Type B pancreatic cell (in vitro differentiated cells): ENCODE measurements around the gene TMEM250. TPM values are rescaled to one million over a fixed set of nuclear protein-coding genes. Genes with fewer than 3 reads are reported as not detected.
"Not testable (repeated sequence)": the region's sequence is repeated elsewhere in the genome, so short reads cannot be mapped to it uniquely, and the experiment has no call there.

ENCODE experiments used
- DNase-seq: peaks from one replicate; pipeline ENCODE4 v3.0.0; 2021; ENCODE audit warnings: mixed read lengths; ENCODE audit not compliant: unreplicated experiment; ENCODE audit errors: extremely low spot score
- H3K27ac Mint-ChIP-seq: 2 replicates; pipeline ENCODE4 v1.8.0; 2021; ENCODE audit warnings: mild to moderate bottlenecking, mixed read lengths
- H3K27me3 Mint-ChIP-seq: 2 replicates; pipeline ENCODE4 v1.8.0; 2021; ENCODE audit warnings: mixed read lengths
- H3K36me3 Mint-ChIP-seq: 2 replicates; pipeline ENCODE4 v1.8.0; 2021; ENCODE audit warnings: mixed read lengths
- H3K4me1 Mint-ChIP-seq: one replicate; pipeline ENCODE4 v1.8.0; 2021; ENCODE audit warnings: mixed read lengths; ENCODE audit not compliant: unreplicated experiment
- H3K4me3 Mint-ChIP-seq: 2 replicates; pipeline ENCODE4 v1.8.0; 2021; ENCODE audit warnings: mild to moderate bottlenecking, mixed read lengths
- H3K9me3 Mint-ChIP-seq: 2 replicates; pipeline ENCODE4 v1.8.0; 2021; ENCODE audit warnings: mixed read lengths
- CTCF ChIP-seq: fragments of 200-600 bp; sonication (generic); conservative IDR thresholded peaks from 2 replicates; pipeline ENCODE4 v1.5.0; 2021; ENCODE audit warnings: antibody characterized with exemption, mild to moderate bottlenecking
- total RNA-seq: library from RNA; stranded (reverse); gene quantifications from 2 replicates; pipeline ENCODE4 v1.2.1, GENCODE V29; 2021; ENCODE audit warnings: low replicate concordance

The TMEM250 gene
- total RNA-seq, 1 donor from 2014 or later, result 37.9 TPM

GRCh38 chr9:136152931-136153330 is 34.3 kb upstream of the TMEM250 start:
- Mint-ChIP-seq H3K27me3 (peaks cover 29% of the 10 kb centered on the region), H3K9me3 (no peaks in the 10 kb centered on the region), H3K36me3 (no peaks in the 10 kb centered on the region), H3K27ac (no peak overlapping the region), H3K4me1 (peaks cover 18% of the 10 kb centered on the region), H3K4me3 (no peak overlapping the region)
- DNase-seq, result no peak
- no peak for TF ChIP-seq CTCF

- no peaks in the 10 kb centered on the region for H3K9me3 Mint-ChIP-seq
- no peak overlapping the region for H3K4me3 Mint-ChIP-seq
Measured at GRCh38 chr9:136152543-136152866, 33.8 kb upstream of the TMEM250 start.

DNA sequence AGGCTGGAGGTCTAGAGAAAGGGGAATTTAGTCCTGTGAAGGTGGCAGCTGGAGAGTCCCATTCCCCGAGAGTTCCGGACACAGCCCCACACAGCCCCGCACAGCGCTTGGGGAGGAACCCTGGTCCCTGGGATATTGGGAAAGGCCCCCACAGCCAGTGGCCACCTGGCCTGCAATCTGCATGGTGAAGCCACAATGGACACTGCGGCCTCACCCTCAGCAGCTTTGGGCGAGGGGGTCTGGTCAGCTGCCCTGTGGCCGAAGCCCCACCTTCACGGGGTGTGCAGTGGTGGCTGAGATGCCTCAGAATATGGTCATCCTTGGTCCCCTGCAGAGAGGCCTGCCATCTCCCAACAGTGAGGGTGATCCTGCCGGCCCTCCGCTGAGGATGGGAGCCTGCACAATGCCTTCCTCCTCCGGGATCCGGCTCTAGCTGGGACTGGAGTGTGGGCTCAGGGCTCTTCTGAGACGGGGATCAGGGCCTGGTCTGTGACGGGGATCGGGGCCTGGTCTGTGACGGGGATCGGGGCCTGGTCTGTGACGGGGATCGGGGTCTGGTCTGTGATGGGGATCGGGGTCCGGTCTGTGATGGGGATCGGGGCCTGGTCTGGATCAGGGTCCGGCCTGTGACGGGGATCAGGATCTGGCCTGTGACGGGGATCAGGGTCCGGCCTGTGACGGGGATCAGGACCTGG is 33.3 kb upstream of the TMEM250 start:
- Mint-ChIP-seq H3K4me1 (peaks cover 14% of the 10 kb centered on the region), H3K27ac (no peak overlapping the region), H3K27me3 (peaks cover 24% of the 10 kb centered on the region), H3K36me3 (no peaks in the 10 kb centered on the region), H3K4me3 (no peak overlapping the region), H3K9me3 (no peaks in the 10 kb centered on the region)
- DNase-seq, result no peak
- TF ChIP-seq CTCF, result no peak

More at GRCh38 chr9:136152543-136152866, 33.8 kb upstream of the TMEM250 start:
- DNase-seq, result no peak
- Mint-ChIP-seq H3K27ac (no peak overlapping the region), H3K36me3 (no peaks in the 10 kb centered on the region), H3K27me3 (peaks cover 27% of the 10 kb centered on the region), H3K4me1 (peaks cover 16% of the 10 kb centered on the region)
- TF ChIP-seq CTCF, result no peak

GRCh38 chr9:136151214-136151804 is 32.6 kb upstream of the TMEM250 start:
- Mint-ChIP-seq H3K9me3 (no peaks in the 10 kb centered on the region), H3K36me3 (no peaks in the 10 kb centered on the region), H3K4me1 (peaks cover 8% of the 10 kb centered on the region), H3K4me3 (no peak overlapping the region), H3K27me3 (peaks cover 21% of the 10 kb centered on the region), H3K27ac (no peak overlapping the region)
- TF ChIP-seq CTCF, result no peak
- no peak for DNase-seq

DNA sequence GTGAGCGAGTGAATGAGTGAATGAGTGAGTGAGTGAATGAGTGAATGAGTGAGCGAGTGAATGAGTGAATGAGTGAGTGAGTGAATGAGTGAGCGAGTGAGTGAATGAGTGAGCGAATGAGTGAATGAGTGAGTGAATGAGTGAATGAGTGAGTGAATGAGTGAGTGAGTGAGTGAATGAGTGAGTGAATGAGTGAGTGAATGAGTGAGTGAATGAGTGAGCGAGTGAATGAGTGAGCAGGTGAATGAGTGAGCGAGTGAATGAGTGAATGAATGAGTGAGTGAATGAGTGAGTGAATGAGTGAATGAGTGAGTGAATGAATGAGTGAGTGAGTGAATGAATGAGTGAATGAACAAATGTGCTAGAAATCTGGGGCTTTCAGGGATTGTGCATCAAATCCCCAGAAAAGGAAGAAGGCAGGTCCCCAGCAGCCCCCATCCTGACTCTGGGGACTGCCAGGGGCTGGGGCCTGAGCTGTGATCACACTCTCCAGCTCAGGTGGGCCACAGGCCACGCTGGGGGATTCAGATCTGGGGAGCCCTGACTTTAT is 32.1 kb upstream of the TMEM250 start:
- DNase-seq, H3K36me3 Mint-ChIP-seq, H3K4me3 Mint-ChIP-seq, H3K9me3 Mint-ChIP-seq, H3K27ac Mint-ChIP-seq, H3K4me1 Mint-ChIP-seq: not testable (repeated sequence)
- peaks cover 17% of the 10 kb centered on the region for H3K27me3 Mint-ChIP-seq

GRCh38 chr9:136149853-136150252 is 31.2 kb upstream of the TMEM250 start:
- no peak overlapping the region for H3K27ac Mint-ChIP-seq
- H3K27me3 Mint-ChIP-seq, result peaks cover 9% of the 10 kb centered on the region
- no peaks in the 10 kb centered on the region for H3K9me3 Mint-ChIP-seq
- peaks cover 8% of the 10 kb centered on the region for H3K4me1 Mint-ChIP-seq
- no peak for DNase-seq
- no peaks in the 10 kb centered on the region for H3K36me3 Mint-ChIP-seq
- TF ChIP-seq CTCF, result no peak
- no peak overlapping the region for H3K4me3 Mint-ChIP-seq
